Dermis blood vessel endothelial cell (primary cell): Measurements from ENCODE around the gene ANKRD13D. TPM values are rescaled to one million over a fixed set of nuclear protein-coding genes. Genes with fewer than 3 reads are reported as not detected.

ENCODE experiments used
- DNase-seq: peaks from one replicate; pipeline ENCODE4 v3.0.0; 2010
- total RNA-seq: library from RNA; depleted of rRNA; stranded (reverse); fragments of >200 nt; gene quantifications from 2 replicates; pipeline ENCODE4 v1.2.3, GENCODE V29; 2014

The ANKRD13D gene
- total RNA-seq, 1 donor from 2014 or later = 32.3 TPM

- DNase-seq = no peak
Measured at GRCh38 chr11:67273260-67273990, 15.7 kb upstream of the ANKRD13D start.

- no peak for DNase-seq
Measured at GRCh38 chr11:67274768-67275605, 14.1 kb upstream of the ANKRD13D start.

- no peak for DNase-seq
Measured at GRCh38 chr11:67275606-67276409, 13.3 kb upstream of the ANKRD13D start.

GRCh38 chr11:67276781-67277230 lies 12.3 kb upstream of the ANKRD13D start:
- DNase-seq = peak; percentile 75

DNA sequence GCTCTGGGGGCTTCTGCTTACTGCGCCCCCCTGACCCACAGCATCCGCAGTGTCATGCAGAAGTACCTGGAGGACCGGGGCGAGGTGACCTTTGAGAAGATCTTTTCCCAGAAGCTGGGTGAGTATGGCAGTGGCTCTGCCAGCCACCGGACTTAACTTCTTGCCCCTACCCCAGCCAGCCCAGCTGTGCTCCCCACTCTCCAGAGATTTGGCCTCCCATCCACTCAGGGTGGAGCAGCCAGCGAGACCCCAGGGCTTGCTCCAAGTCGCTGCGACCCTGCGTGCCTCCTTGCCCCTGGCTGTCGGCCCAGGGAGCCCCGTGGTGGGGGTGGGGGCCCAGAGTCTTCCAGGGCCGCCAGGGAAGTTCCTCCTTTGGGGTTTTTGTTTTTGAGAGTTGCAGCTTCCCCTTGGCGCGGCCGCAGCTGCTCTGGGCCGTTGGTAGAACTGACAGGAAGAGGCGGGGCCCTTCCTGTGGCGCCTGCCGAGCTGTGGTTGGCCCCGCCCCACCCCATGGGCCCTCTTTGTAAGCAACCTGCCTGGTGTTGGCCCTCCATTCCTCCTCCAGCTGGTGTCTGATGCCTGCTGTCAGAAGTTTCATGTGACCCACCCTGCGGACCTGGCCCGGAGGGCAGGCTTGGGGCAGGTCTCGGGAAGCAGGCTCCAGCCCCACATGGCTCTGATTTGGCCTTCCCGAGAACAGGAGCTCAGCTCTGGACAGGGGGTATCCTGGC lies 11.7 kb upstream of the ANKRD13D start:
- peak; percentile 90 for DNase-seq

DNA sequence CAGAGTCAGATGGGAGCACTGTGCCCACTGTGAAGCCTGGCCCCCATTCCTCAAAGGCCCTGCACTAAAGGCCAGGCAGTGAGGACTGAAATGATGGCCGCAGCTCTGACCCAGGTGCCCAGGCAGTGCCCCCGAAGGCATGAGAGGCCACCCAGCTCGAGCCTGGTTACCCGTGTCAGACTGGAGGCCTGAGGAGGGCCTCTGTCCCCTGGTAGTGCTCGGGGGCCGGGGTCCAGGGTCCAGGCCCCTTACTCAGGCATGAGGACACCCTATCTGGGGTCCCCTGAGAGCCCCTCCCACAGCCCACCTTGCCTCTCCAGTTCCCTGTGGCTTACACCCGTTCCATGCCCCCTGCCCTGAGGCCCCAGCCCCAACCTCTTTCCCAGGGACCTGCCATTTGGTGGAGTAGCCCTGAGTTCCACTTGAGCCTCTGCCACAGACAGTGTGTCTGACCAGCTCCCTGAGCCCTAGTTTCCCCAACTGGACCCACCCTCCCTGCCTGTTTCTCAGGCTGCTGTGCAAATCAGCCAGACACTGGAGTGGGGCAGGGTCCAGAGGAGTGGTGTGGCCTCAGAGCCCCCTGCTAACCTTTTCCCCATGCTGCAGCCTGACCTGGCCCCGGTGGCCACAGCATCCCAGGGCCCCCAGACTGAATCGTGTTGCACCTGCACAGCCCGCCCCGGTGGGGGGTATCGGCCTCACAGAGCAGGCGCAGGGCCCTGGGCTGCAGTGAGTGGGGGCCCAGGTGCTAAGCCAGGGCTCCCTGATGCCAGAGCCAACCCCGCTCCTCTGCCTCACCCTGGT lies 10.8 kb upstream of the ANKRD13D start:
- DNase-seq = no peak

DNA sequence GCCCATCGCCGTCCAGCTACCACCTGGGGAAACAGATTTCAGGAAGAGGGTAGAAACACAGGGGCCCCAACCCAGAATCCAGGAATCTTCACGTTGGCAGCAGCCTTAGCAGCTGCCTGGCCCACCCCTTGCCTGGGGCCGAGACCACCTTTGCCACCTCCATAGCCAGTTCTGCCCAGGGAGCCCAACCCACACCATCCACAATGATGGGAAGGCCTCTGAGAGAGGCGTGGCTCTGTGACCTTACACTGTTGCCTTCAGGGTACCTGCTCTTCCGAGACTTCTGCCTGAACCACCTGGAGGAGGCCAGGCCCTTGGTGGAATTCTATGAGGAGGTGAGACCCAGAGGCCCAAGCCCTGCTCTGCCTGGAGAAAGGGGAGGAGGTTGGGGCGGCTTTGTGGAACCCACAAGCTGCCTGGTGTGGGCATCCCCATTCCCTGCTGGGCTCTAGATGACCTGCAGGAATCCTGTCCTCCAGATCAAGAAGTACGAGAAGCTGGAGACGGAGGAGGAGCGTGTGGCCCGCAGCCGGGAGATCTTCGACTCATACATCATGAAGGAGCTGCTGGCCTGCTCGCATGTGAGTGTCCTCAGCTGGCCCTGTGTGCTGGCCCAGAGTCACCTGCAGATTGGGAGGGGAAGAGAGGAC lies 10.0 kb upstream of the ANKRD13D start:
- no peak for DNase-seq

GRCh38 chr11:67279589-67280340 lies 9.3 kb upstream of the ANKRD13D start:
- DNase-seq = no peak

DNA sequence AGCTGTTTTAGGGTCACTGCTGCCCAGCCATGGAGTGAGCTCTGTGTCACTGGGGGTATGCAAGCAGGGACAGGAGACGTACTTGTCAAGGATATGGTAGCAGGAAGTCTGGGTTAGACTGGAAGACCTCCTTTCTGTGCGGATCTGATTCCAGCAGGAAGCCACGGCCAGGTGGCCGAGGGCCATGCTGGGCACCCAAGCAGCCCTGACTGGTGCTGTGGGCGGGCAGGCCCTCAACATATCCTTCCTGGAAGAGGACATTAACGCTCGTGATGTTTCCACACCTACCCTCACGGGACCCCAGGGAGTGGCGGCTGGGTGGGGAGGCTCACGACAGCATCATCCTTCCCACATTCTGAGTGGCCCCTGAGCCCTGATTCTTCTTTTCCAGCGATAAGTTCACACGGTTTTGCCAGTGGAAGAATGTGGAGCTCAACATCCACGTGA lies 8.7 kb upstream of the ANKRD13D start:
- DNase-seq = no peak

DNA sequence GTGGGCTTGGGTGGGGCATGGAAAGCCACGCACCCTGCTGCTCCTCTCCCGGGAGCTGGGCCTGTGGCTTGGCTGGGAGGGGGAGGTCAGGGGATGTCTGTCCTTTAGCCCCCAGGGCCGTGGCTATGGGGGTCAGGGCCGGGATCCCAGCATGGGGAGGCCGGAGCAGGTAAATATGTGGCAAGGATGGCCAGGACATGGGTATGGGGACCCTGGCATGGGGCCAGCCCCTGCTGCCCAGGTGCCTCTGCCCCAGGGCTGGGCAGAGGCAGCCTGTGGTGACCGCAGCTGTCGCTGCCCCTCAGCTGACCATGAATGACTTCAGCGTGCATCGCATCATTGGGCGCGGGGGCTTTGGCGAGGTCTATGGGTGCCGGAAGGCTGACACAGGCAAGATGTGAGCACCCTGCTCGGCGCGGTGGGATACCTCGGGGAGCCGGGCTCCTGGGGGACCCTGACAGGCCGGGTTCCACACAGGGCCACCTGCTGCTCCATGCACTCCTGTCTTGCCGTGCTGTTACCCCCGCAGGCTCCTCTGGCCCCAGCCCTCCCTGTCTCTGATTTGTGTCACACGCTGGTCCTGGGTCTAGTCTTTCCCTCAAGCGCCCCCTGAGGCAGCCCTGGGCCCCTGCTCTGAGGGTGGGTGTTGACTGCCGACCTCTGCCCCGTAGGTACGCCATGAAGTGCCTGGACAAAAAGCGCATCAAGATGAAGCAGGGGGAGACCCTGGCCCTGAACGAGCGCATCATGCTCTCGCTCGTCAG lies 8.1 kb upstream of the ANKRD13D start:
- no peak for DNase-seq

- no peak for DNase-seq
Measured at GRCh38 chr11:67281552-67282150, 7.5 kb upstream of the ANKRD13D start.

- DNase-seq = no peak
Measured at GRCh38 chr11:67282155-67282875, 6.8 kb upstream of the ANKRD13D start.

DNA sequence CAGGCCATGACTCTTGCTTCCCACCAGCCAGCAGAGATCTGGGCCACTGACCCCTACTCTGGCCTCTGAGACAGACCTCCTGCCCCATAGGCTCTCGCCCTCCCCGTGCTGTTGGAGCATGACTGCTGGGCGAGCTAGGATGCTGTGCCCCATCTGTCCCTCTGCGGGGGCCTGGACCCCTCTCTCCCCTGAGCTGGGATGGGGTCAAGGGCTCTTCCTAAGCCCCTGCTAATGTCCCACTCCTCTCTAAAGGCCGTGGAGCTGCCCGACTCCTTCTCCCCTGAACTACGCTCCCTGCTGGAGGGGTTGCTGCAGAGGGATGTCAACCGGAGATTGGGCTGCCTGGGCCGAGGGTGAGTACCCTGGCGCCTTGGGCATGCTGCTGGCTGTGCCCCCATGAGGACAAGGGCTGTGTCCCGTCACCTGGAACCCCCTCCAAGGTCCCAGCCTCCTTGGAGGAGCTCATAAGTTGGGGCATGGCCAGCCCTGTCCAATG lies 6.2 kb upstream of the ANKRD13D start:
- no peak for DNase-seq

- DNase-seq = no peak
Measured at GRCh38 chr11:67283481-67283963, 5.6 kb upstream of the ANKRD13D start.

- no peak for DNase-seq
Measured at GRCh38 chr11:67284811-67285540, 4.1 kb upstream of the ANKRD13D start.

GRCh38 chr11:67285541-67286498 lies 3.3 kb upstream of the ANKRD13D start:
- DNase-seq = no peak
